NOMO-1 treated with dmso at 0.1 percent for 144 hours (cell line): ENCODE measurements around the gene GEMIN5.
A peak's percentile ranks its signal among the peaks of the same experiment; 100 is the strongest.

Experiments
- DNase-seq: peaks from one replicate; lab custom pipeline; 2025; ENCODE audit not compliant: unreplicated experiment; lab: John Stamatoyannopoulos, UW

GEMIN5 gene

GRCh38 chr5:154884424-154884823 is 53.6 kb downstream of the GEMIN5 start:
- no peak for DNase-seq

- DNase-seq = no peak
Measured at GRCh38 chr5:154881986-154882385, 56.0 kb downstream of the GEMIN5 start.

- no peak for DNase-seq
Measured at GRCh38 chr5:154878642-154879335, 59.2 kb downstream of the GEMIN5 start.

- DNase-seq = no peak
Measured at GRCh38 chr5:154873791-154874331, 64.2 kb downstream of the GEMIN5 start.

GRCh38 chr5:154871734-154872133 is 66.3 kb downstream of the GEMIN5 start:
- no peak for DNase-seq

GRCh38 chr5:154868702-154869101 is 69.3 kb downstream of the GEMIN5 start:
- no peak for DNase-seq

GRCh38 chr5:154866841-154867240 is 71.2 kb downstream of the GEMIN5 start:
- no peak for DNase-seq

- DNase-seq = no peak
Measured at GRCh38 chr5:154865466-154866184, 72.4 kb downstream of the GEMIN5 start.

- DNase-seq = no peak
Measured at GRCh38 chr5:154863291-154864080, 74.5 kb downstream of the GEMIN5 start.

GRCh38 chr5:154862766-154863165 is 75.2 kb downstream of the GEMIN5 start:
- DNase-seq = no peak

- DNase-seq = no peak
Measured at GRCh38 chr5:154861946-154862345, 76.1 kb downstream of the GEMIN5 start.

GRCh38 chr5:154860765-154861164 is 77.2 kb downstream of the GEMIN5 start:
- peak; percentile 30 for DNase-seq

- peak; percentile 9 for DNase-seq
Measured at GRCh38 chr5:154860123-154860522, 77.9 kb downstream of the GEMIN5 start.

- DNase-seq = peak; percentile 56
Measured at GRCh38 chr5:154858972-154859871, 78.8 kb downstream of the GEMIN5 start.

- DNase-seq = peak; percentile 96
Measured at GRCh38 chr5:154858297-154858971, 79.6 kb downstream of the GEMIN5 start, which contains the start of gene CNOT8. Gene CNOT8, plus strand, starts transcription at chr5:154858627. Its CDS starts 4,652 bp downstream, at chr5:154863279.

- peak; percentile 95 for DNase-seq
Measured at GRCh38 chr5:154857530-154858296, 80.3 kb downstream of the GEMIN5 start.

- no peak for DNase-seq
Measured at GRCh38 chr5:154851351-154851750, 86.7 kb downstream of the GEMIN5 start.

- no peak for DNase-seq
Measured at GRCh38 chr5:154850255-154851062, 87.6 kb downstream of the GEMIN5 start, which contains the start of gene FAXDC2. Gene FAXDC2, minus strand, starts transcription at chr5:154850603. Its CDS starts 12,425 bp downstream, at chr5:154838178.
